ENCODE data around the gene NLN. TPM values are rescaled to one million over a fixed set of nuclear protein-coding genes. Genes with fewer than 3 reads are reported as not detected.

The NLN gene
- total and polyA plus RNA-seq, 2 of the 13 experiments (the other 11 are each of a cell fraction or from before 2014, with no cell fraction given): 11.9 to 36.7 TPM

- no peak for TF ChIP-seq RERE (CRISPR knock-in tag; IDR thresholded peaks at IDR 0.05; ENCODE audit: low read depth)
- peak; percentile 54; the same call in 1 of the 2 replicates for TF ChIP-seq ZMYM4 (CRISPR knock-in tag; IDR thresholded peaks at IDR 0.05)
- TF ChIP-seq YEATS2 (CRISPR knock-in tag; IDR thresholded peaks at IDR 0.05; ENCODE audit: borderline replicate concordance): 0 out of 2 replicates have a peak, but pooled peaks have one; percentile 15
- no peak for TF ChIP-seq ARHGAP35 (CRISPR knock-in tag; IDR thresholded peaks at IDR 0.05; ENCODE audit: borderline replicate concordance)
- no peak for TF ChIP-seq WIZ (CRISPR knock-in tag; IDR thresholded peaks at IDR 0.05)
- TF ChIP-seq DRAP1 (CRISPR knock-in tag; IDR thresholded peaks at IDR 0.05): peak; percentile 26; the same call in 1 of the 2 replicates
- no peak for TF ChIP-seq NR2F2 (IDR thresholded peaks at IDR 0.05; ENCODE audit: borderline replicate concordance, low read depth)
- TF ChIP-seq DNMT1 (CRISPR knock-in tag; IDR thresholded peaks at IDR 0.05): no peak
- no peak for TF ChIP-seq ZNF879 (CRISPR knock-in tag; IDR thresholded peaks at IDR 0.05)
- no peak for TF ChIP-seq DR1 (CRISPR knock-in tag; IDR thresholded peaks at IDR 0.05)
- TF ChIP-seq ZNF724P (CRISPR knock-in tag; IDR thresholded peaks at IDR 0.05; ENCODE audit: borderline replicate concordance): peak; percentile 42; the same call in 1 of the 2 replicates
- TF ChIP-seq ZNF441 (CRISPR knock-in tag; IDR thresholded peaks at IDR 0.05; ENCODE audit: borderline replicate concordance): no peak; the same call in 1 of the 2 replicates
- TF ChIP-seq FOXC1 (CRISPR knock-in tag; IDR thresholded peaks at IDR 0.05; ENCODE audit: borderline replicate concordance): peak; percentile 68; the same call in 1 of the 2 replicates
- TF ChIP-seq RELA (CRISPR knock-in tag; IDR thresholded peaks at IDR 0.05): no peak
- TF ChIP-seq PREB (CRISPR knock-in tag; IDR thresholded peaks at IDR 0.05): no peak
- no peak for TF ChIP-seq POLR2AphosphoS2 (IDR thresholded peaks at IDR 0.05; ENCODE audit: low read depth, low read length)
- peak; percentile 41; the same call in 1 of the 2 replicates for TF ChIP-seq REPIN1 (CRISPR knock-in tag; IDR thresholded peaks at IDR 0.05; ENCODE audit: borderline replicate concordance, low read depth)
- TF ChIP-seq IRX3 (CRISPR knock-in tag; IDR thresholded peaks at IDR 0.05; ENCODE audit: borderline replicate concordance, low read depth): peak; percentile 45; the same call in 1 of the 2 replicates
- no peak for TF ChIP-seq CREB1 (IDR thresholded peaks at IDR 0.05)
- no peak for TF ChIP-seq CREB1 (CRISPR knock-in tag; IDR thresholded peaks at IDR 0.05)
- 0 out of 2 replicates have a peak, but pooled peaks have one; percentile 1 for TF ChIP-seq ATF3 (CRISPR knock-in tag; IDR thresholded peaks at IDR 0.05)
- no peak for TF ChIP-seq ZNF496 (CRISPR knock-in tag; IDR thresholded peaks at IDR 0.05; ENCODE audit: insufficient replicate concordance)
- TF ChIP-seq ZNF138 (CRISPR knock-in tag; IDR thresholded peaks at IDR 0.05; ENCODE audit: low read depth): 0 out of 2 replicates have a peak, but pooled peaks have one; percentile 55
Observed at GRCh38 chr5:65721720-65722574, at the start of gene NLN, which contains the start of gene SGTB (continued).

All from HepG2 (cell line).